ENCODE data around the gene OCA2. TPM values are rescaled to one million over a fixed set of nuclear protein-coding genes. Genes with fewer than 3 reads are reported as not detected.

Gene OCA2
- total and polyA plus RNA-seq, 2 experiments from 2014 or later = 0.49 to 0.63 TPM

DNA sequence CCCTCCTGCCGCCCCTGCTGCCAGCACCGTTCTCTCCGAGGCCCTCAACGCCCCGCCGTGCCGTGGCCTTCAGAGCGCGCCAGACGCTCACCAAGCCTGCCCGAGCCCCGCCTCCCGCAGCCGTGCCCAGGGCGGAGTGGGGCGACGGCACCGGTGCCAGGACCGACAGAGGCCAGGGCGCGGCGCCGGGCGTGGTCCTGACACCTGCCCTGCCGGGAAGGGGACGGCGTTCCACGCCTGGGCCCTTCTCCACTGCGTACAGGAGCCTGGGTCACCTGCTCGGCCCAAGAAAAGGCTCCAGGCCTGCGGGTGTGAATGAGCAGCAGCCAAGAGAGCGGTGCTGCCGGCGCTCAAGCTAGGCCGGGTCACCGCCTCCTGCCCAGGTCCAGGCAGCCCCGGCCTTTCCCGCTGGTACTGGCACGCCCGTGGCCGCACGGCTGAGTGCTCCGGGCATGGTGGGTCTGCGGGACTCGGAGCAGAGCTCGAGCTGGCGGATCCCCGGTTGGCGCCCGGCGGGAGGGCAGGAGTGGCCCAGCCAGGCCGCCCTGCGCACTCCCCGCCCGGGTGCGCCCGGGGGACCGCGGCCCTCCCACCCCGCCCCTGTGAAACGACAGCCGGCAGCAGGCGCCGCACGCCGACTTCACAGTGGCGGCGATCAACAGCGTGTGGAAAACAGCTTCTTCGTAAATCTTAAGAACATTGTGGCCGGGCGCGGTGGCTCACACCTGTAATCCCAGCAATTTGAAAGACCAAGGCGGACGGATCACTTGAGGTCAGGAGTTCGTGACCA, 4.2 kb downstream of the OCA2 start:
- TF ChIP-seq, protein P1, sequence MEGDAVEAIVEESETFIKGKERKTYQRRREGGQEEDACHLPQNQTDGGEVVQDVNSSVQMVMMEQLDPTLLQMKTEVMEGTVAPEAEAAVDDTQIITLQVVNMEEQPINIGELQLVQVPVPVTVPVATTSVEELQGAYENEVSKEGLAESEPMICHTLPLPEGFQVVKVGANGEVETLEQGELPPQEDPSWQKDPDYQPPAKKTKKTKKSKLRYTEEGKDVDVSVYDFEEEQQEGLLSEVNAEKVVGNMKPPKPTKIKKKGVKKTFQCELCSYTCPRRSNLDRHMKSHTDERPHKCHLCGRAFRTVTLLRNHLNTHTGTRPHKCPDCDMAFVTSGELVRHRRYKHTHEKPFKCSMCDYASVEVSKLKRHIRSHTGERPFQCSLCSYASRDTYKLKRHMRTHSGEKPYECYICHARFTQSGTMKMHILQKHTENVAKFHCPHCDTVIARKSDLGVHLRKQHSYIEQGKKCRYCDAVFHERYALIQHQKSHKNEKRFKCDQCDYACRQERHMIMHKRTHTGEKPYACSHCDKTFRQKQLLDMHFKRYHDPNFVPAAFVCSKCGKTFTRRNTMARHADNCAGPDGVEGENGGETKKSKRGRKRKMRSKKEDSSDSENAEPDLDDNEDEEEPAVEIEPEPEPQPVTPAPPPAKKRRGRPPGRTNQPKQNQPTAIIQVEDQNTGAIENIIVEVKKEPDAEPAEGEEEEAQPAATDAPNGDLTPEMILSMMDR (IDR thresholded peaks at IDR 0.05; ENCODE audit: low read depth, low read length) = no peak

DNA sequence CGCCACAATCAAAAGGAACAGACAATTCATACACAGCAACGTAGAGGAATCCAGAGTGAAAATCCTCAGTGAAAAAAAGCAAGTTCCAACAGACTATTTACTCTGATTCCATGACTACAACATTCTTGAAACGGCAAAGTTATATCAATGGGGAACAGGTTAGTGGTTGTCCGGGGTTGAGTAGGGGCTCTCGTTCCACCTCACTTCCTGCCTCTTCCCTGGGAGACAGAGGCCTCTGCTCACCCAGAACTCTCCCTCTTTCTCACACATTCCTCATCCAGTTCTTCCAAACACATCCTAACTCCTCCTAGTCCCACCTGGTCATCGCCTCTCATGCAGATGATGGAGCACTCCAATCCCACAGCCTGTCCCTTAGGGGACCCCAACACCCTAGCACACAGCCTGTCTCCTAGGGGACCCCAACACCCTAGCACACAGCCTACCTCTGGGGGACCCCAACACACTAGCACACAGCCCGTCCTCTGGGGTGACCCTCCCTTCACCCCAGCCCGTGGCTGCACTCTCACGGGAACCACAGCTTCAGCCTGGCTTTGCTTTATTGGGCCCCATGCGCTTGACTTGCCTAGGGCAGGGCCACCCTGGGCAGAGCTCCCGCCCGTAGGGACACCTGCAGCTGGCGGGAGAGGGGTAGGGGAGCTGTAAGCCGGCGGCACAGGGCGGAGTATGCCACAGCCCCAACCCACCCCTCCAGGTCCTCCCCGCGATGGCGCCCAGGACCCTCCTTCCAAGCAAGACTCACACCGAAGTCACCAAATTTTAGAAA, 5.2 kb downstream of the OCA2 start:
- Histone ChIP-seq H3K9me3 (ENCODE audit: low read depth) (no peaks in the 10 kb centered on the region), H3K36me3 (no peaks in the 10 kb centered on the region), H3K27ac (no peak overlapping the region), H3K4me1 (ENCODE audit: low read depth) (no peaks in the 10 kb centered on the region), H3K4me3 (no peak overlapping the region), H3K27me3 (peaks cover 63% of the 10 kb centered on the region)
- no peak for DNase-seq (ENCODE audit: low read depth in 1 of 2, low spot score in 1 of 2)
- TF ChIP-seq, protein P1 (IDR thresholded peaks at IDR 0.05; ENCODE audit: low read depth, low read length) = no peak

More for the DNA sequence above, 4.2 kb downstream of the OCA2 start:
- Histone ChIP-seq H3K4me1 (ENCODE audit: low read depth) (no peaks in the 10 kb centered on the region), H3K27me3 (peaks cover 73% of the 10 kb centered on the region), H3K9me3 (ENCODE audit: low read depth) (no peaks in the 10 kb centered on the region), H3K27ac (no peak overlapping the region), H3K36me3 (no peaks in the 10 kb centered on the region), H3K4me3 (peak overlapping the region; percentile 30)
- peak in 1 of 2 donors; percentile 44 for DNase-seq (ENCODE audit: low read depth in 1 of 2, low spot score in 1 of 2)

DNA sequence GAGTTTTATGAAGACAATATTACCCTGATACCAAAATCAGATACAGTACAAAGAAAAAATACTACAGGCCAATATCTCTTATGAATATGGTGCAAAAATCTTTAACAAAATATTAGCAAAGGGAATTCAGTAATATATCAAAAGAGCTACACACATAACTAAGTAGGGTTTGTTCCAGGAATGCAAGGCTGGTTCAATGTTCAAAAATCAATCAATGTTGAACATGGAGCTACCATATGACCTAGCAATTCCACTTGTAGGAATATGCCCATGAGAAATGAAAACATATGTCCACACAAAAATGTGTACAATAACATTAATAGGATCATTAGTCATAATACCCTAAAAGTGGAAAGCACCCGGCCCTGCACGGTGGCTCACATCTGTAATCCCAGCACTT, 7.8 kb downstream of the OCA2 start:
- H3K27me3 ChIP-seq = peaks cover 36% of the 10 kb centered on the region
- TF ChIP-seq, protein P1 (IDR thresholded peaks at IDR 0.05; ENCODE audit: low read depth, low read length) = no peak
- no peak overlapping the region for H3K4me3 ChIP-seq
- H3K36me3 ChIP-seq = no peaks in the 10 kb centered on the region
- no peaks in the 10 kb centered on the region for H3K9me3 ChIP-seq (ENCODE audit: low read depth)
- H3K27ac ChIP-seq = no peak overlapping the region
- H3K4me1 ChIP-seq (ENCODE audit: low read depth) = no peaks in the 10 kb centered on the region
- no peak for DNase-seq (ENCODE audit: low read depth in 1 of 2, low spot score in 1 of 2)

DNA sequence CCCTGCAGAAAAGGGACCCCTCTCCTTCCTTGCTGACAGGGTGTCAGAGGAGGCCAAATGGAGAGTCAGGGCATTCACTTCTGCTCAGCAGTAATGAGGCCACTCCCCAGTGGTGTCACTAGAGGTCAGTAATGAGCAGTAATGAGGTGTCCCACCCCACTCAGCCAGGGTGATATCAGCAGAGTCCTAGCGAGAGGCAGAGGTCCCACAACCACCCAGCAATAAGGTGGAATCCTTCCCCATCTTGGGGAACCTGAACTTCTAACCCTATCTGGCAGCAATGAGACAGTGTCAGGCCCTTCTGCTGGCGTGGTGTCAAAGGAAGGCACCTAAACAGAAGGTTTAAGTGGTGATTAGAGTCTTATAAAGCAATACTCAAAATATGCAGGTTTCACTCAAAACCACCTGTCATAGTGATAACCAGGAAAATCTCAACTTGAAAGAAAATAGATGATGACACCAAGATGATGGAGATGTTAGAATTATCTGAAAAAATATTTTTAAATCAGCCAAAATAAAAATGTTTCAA, 12.9 kb downstream of the OCA2 start:
- no peak overlapping the region for H3K27ac ChIP-seq
- no peaks in the 10 kb centered on the region for H3K9me3 ChIP-seq (ENCODE audit: low read depth)
- DNase-seq (ENCODE audit: low read depth in 1 of 2, low spot score in 1 of 2) = peak; percentile 65 to 66
- no peaks in the 10 kb centered on the region for H3K27me3 ChIP-seq
- no peaks in the 10 kb centered on the region for H3K36me3 ChIP-seq
- TF ChIP-seq, protein P1 (IDR thresholded peaks at IDR 0.05; ENCODE audit: low read depth, low read length) = peak; percentile 84
- no peak overlapping the region for H3K4me3 ChIP-seq
- H3K4me1 ChIP-seq (ENCODE audit: low read depth) = no peaks in the 10 kb centered on the region

DNA sequence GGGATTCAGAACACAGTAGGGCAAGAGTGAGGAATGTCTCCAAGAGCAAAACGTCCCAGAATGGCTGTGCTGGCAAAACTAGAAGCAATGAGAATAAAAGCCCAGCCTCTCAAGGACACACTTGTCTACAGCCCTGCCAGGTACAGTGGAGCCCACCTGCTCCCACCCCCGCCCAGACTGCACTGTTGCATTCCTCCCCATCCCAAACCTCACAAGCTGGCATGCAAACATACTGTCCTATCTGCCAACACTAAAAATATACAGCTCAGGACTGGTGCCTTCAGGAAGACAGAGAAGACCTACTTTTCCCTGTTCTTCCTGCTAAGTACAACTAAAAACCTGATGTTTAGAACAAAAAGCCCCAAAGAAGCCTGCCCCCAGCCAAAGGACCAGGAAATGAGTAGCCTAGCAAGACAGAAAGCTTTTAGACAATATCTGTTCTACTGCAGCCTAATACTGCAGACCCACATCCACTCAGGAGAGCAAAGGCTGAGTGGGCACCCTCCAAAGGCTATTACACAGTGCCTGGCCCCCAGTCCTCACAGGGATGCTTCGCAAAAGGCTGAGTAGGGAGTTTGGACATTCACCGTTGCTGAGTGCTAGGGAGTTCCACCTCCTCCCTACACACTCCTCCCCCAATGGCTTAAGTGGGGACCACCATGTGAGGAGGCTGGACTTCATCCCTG, 13.5 kb downstream of the OCA2 start:
- Histone ChIP-seq H3K4me1 (ENCODE audit: low read depth) (no peaks in the 10 kb centered on the region), H3K27me3 (no peaks in the 10 kb centered on the region), H3K4me3 (no peak overlapping the region), H3K27ac (no peak overlapping the region), H3K36me3 (no peaks in the 10 kb centered on the region), H3K9me3 (ENCODE audit: low read depth) (no peaks in the 10 kb centered on the region)
- TF ChIP-seq, protein P1 (IDR thresholded peaks at IDR 0.05; ENCODE audit: low read depth, low read length) = no peak
- no peak for DNase-seq (ENCODE audit: low read depth in 1 of 2, low spot score in 1 of 2)

All from cardiac muscle cell (in vitro differentiated cells and primary cell).